Measurements from ENCODE around the gene RNF17. TPM values are rescaled to one million over a fixed set of nuclear protein-coding genes. Genes with fewer than 3 reads are reported as not detected.

RNF17 gene
- total and polyA plus RNA-seq, 4 donors = 0.08 to 0.14 TPM; not detected in 2

DNA sequence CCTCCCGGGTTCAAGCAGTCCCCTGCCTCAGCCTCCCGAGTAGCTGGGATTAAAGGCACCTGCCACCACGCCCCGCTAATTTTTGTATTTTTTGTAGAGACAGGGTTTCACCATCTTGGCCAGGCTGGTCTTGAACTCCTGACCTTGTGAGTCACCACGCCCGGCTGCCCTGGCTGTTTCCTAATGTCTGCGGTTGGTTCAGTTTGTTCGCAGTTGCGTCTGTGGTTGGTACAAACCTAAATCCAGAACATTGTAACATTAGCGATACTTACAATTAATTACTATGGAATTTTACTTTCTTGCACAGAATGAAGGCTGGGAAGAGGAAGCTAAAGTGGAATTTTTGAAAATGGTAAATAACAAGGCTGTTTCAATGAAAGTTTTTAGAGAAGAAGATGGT, 38.1 kb downstream of the RNF17 start (continued):
- TF ChIP-seq, protein P1, sequence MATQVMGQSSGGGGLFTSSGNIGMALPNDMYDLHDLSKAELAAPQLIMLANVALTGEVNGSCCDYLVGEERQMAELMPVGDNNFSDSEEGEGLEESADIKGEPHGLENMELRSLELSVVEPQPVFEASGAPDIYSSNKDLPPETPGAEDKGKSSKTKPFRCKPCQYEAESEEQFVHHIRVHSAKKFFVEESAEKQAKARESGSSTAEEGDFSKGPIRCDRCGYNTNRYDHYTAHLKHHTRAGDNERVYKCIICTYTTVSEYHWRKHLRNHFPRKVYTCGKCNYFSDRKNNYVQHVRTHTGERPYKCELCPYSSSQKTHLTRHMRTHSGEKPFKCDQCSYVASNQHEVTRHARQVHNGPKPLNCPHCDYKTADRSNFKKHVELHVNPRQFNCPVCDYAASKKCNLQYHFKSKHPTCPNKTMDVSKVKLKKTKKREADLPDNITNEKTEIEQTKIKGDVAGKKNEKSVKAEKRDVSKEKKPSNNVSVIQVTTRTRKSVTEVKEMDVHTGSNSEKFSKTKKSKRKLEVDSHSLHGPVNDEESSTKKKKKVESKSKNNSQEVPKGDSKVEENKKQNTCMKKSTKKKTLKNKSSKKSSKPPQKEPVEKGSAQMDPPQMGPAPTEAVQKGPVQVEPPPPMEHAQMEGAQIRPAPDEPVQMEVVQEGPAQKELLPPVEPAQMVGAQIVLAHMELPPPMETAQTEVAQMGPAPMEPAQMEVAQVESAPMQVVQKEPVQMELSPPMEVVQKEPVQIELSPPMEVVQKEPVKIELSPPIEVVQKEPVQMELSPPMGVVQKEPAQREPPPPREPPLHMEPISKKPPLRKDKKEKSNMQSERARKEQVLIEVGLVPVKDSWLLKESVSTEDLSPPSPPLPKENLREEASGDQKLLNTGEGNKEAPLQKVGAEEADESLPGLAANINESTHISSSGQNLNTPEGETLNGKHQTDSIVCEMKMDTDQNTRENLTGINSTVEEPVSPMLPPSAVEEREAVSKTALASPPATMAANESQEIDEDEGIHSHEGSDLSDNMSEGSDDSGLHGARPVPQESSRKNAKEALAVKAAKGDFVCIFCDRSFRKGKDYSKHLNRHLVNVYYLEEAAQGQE (IDR thresholded peaks at IDR 0.05) = no peak
- no peak for TF ChIP-seq GABPA (IDR thresholded peaks at IDR 0.05 in 1 of 2, conservative IDR thresholded peaks at IDR 0.05 in 1 of 2)
- TF ChIP-seq HNF4G (IDR thresholded peaks at IDR 0.05) = no peak
- no peak for TF ChIP-seq FOXA2 (IDR thresholded peaks at IDR 0.05)
- TF ChIP-seq YY1 (IDR thresholded peaks at IDR 0.05) = no peak

DNA sequence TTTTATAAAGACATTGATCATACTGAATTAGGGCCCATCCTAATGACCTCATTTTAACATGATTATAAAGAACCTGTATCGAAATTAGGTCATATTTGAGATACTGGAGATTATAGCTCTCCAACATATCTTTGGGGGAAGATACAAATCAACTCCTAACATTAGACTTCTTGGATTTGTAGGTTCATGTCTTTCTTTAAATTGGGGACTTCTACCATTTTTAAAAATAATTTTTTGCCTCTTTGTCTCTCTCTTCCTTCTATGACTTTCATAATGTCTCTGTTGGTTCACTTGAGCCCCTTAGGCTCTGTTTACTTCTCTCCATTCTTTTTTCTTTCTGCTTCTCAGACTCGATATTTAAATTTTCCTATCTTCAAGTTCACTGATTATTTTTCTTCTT, 57.2 kb downstream of the RNF17 start:
- Histone ChIP-seq H3K9me3 (ENCODE audit: control insufficient read depth in 4 of 4, low read length in 3 of 4) (peaks cover 0 to 4% (median under 1%) of the 10 kb centered on the region in 4 donors), H3K9ac (ENCODE audit: low read depth in 1 of 2, low read length in 2 of 2) (no peak overlapping the region), H3K4me3 (ENCODE audit: low read depth in 1 of 3, low read length in 3 of 3) (no peak overlapping the region), H3K36me3 (ENCODE audit: control insufficient read depth in 4 of 4, insufficient read depth in 3 of 4, low read depth in 1 of 4, low read length in 3 of 4) (no peaks in the 10 kb centered on the region), H3K27ac (ENCODE audit: low read depth in 1 of 2, low read length in 2 of 2) (no peak overlapping the region), H3K27me3 (ENCODE audit: control insufficient read depth in 4 of 4, insufficient read depth in 4 of 4, low read length in 3 of 4) (peaks cover 0 to 2% (median 0%) of the 10 kb centered on the region in 4 donors), H3K4me1 (ENCODE audit: control insufficient read depth in 4 of 4, insufficient read depth in 4 of 4, low read length in 3 of 4) (no peaks in the 10 kb centered on the region)
- TF ChIP-seq, protein P2, sequence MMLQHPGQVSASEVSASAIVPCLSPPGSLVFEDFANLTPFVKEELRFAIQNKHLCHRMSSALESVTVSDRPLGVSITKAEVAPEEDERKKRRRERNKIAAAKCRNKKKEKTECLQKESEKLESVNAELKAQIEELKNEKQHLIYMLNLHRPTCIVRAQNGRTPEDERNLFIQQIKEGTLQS (IDR thresholded peaks at IDR 0.05) = no peak
- TF ChIP-seq FOXA2 (IDR thresholded peaks at IDR 0.05) (no peak), TAF1 (conservative IDR thresholded peaks at IDR 0.05) (no peak), SP1 (IDR thresholded peaks at IDR 0.05) (no peak), HNF4G (IDR thresholded peaks at IDR 0.05) (no peak), GABPA (IDR thresholded peaks at IDR 0.05 in 1 of 2, conservative IDR thresholded peaks at IDR 0.05 in 1 of 2) (no peak), JUND (IDR thresholded peaks at IDR 0.05) (no peak), EGR1 (IDR thresholded peaks at IDR 0.05; ENCODE audit: low read depth in 2 of 2) (no peak), YY1 (IDR thresholded peaks at IDR 0.05) (no peak), RXRA (IDR thresholded peaks at IDR 0.05) (no peak)
- TF ChIP-seq, protein P3, sequence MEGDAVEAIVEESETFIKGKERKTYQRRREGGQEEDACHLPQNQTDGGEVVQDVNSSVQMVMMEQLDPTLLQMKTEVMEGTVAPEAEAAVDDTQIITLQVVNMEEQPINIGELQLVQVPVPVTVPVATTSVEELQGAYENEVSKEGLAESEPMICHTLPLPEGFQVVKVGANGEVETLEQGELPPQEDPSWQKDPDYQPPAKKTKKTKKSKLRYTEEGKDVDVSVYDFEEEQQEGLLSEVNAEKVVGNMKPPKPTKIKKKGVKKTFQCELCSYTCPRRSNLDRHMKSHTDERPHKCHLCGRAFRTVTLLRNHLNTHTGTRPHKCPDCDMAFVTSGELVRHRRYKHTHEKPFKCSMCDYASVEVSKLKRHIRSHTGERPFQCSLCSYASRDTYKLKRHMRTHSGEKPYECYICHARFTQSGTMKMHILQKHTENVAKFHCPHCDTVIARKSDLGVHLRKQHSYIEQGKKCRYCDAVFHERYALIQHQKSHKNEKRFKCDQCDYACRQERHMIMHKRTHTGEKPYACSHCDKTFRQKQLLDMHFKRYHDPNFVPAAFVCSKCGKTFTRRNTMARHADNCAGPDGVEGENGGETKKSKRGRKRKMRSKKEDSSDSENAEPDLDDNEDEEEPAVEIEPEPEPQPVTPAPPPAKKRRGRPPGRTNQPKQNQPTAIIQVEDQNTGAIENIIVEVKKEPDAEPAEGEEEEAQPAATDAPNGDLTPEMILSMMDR (IDR thresholded peaks at IDR 0.05; ENCODE audit: low read depth, low read length, missing input control) = no peak
- TF ChIP-seq, protein P1 (IDR thresholded peaks at IDR 0.05) = no peak
- TF ChIP-seq, protein P4, sequence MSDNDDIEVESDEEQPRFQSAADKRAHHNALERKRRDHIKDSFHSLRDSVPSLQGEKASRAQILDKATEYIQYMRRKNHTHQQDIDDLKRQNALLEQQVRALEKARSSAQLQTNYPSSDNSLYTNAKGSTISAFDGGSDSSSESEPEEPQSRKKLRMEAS (IDR thresholded peaks at IDR 0.05) = no peak
- WGBS = 71% methylated on average over 2 of the region's 2 CpGs
- DNase-seq (ENCODE audit: low spot score) = no peak
